OCI-LY3 (cell line): ENCODE results near the gene JAZF1.

ENCODE experiments used
- CTCF ChIP-seq: fragments of 200-600, 300-600 bp; sonication (generic); IDR thresholded peaks from 2 replicates; pipeline ENCODE4 v1.5.1; 2014; ENCODE audit warnings: antibody characterized with exemption, low read length, low read depth
- EZH2phosphoT487 ChIP-seq: fragments of 200-600 bp; shearing (Covaris generic); IDR thresholded peaks from 2 replicates; pipeline ENCODE4 v1.6.1; 2018; ENCODE audit warnings: antibody characterized with exemption, mixed run types, low read depth

- TF ChIP-seq CTCF (no peak), EZH2phosphoT487 (no peak)
Observed at GRCh38 chr7:27950123-27950522, 230.5 kb downstream of the JAZF1 start.
